ENCODE results near the gene HES4. TPM values are rescaled to one million over a fixed set of nuclear protein-coding genes. Genes with fewer than 3 reads are reported as not detected.

HES4 gene
- total RNA-seq, 1 experiment from 2014 or later, result 145 TPM

DNA sequence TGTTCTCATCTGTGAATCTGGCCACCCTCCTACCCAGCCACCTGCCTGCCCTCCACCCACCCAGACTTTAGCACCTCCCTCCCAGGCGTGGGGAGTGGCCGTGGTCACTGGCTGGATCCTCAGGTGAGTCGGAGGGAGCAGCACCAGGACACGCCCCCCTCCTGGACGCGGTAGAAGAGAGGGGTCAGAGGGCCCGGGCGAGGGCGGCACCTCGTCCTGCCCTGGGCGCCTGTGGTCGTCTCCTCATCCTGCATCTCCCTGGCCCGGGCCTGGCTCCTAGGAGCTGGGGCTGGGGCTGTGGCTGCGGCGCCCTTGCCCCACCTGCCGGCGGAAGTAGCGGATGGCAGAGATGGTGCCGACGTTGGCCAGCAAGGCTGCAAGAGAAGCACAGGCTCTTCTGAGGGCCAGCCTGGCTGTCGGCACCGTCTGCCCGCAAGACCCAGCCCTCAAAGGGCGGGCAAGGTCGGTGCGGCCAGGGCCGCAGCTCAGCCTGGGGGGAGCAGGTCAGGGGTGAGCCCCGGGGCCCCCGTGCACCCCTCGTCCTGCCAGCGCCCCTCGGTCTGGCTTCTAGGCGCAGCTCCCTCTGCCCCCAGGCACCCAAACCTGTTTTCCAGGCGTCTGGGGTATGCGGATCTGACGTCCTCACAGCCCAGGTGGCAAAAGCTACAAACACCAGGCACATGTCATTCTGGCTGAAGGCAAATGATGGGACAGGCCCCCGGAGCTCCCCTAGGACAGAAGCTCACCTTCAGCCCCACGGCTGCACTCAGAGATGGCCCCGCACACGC lies 23.8 kb downstream of the HES4 start:
- BruUV-seq (replicated peaks), result no TSS peak
- intact Hi-C loops (cut with micrococcal nuclease), result loop anchor here (5.0 kb wide), 1 partner anchor 141 kb away; the partner anchor contains the start of gene C1orf159
- POLR2A ChIA-PET, result interaction anchor here (1.1 to 1.5 kb wide), 2 partner anchors 9 to 24 kb away, joined by 3 to 11 read pairs; partner anchors contain the start of gene HES4

More for the DNA sequence above, 23.8 kb downstream of the HES4 start:
- H3K9ac ChIP-seq (ENCODE audit: low read length), result peak overlapping the region; percentile 63
- H3K9me3 ChIP-seq (ENCODE audit: control insufficient read depth in 1 of 2, insufficient read depth in 1 of 2, low read depth in 1 of 2, low read length in 2 of 2), result no peaks in the 10 kb centered on the region
- H3K79me2 ChIP-seq (ENCODE audit: insufficient read depth, low read length), result no peaks in the 10 kb centered on the region
- RAD21 ChIA-PET (ENCODE audit: low non-redundant PET in 1 of 2, low total read pairs in 2 of 2, uncharacterized antibody in 2 of 2, unreplicated experiment in 2 of 2), result interaction anchor here (0.6 kb wide), 2 partner anchors 9 to 107 kb away, joined by 3 to 5 read pairs; no protein-coding TSS in a partner anchor
- H3K4me2 ChIP-seq (ENCODE audit: low read length), result peak overlapping the region; percentile 97
- ATAC-seq, result peak; percentile 85
- peak overlapping the region; percentile 93 for H3K27ac ChIP-seq (ENCODE audit: low read depth, low read length)
- CTCF ChIA-PET, result interaction anchor here (0.7 to 1.2 kb wide), 4 partner anchors 9 to 316 kb away, joined by 3 to 5 read pairs (median 5); partner anchors contain the start of gene PLEKHN1
- TF ChIP-seq SIN3A (IDR thresholded peaks at IDR 0.05; ENCODE audit: low read depth), result no peak
- TF ChIP-seq FOSL1 (IDR thresholded peaks at IDR 0.05; ENCODE audit: low read depth), result no peak
- TF ChIP-seq POLR2AphosphoS5 (IDR thresholded peaks at IDR 0.05; ENCODE audit: low read depth, low read length), result peak; percentile 66
- TF ChIP-seq EGR1 (IDR thresholded peaks at IDR 0.05; ENCODE audit: low read depth), result no peak
- TF ChIP-seq ZNF274 (IDR thresholded peaks at IDR 0.05; ENCODE audit: low read depth, low read length), result no peak
- TF ChIP-seq JUND (IDR thresholded peaks at IDR 0.05), result no peak
- peak; percentile 71 for TF ChIP-seq RAD21 (IDR thresholded peaks at IDR 0.05; ENCODE audit: low read depth)
- peak; percentile 22 for TF ChIP-seq TCF7L2 (IDR thresholded peaks at IDR 0.05; ENCODE audit: borderline replicate concordance, extremely low read depth, insufficient read depth, insufficient read length)
- TF ChIP-seq, protein P1, sequence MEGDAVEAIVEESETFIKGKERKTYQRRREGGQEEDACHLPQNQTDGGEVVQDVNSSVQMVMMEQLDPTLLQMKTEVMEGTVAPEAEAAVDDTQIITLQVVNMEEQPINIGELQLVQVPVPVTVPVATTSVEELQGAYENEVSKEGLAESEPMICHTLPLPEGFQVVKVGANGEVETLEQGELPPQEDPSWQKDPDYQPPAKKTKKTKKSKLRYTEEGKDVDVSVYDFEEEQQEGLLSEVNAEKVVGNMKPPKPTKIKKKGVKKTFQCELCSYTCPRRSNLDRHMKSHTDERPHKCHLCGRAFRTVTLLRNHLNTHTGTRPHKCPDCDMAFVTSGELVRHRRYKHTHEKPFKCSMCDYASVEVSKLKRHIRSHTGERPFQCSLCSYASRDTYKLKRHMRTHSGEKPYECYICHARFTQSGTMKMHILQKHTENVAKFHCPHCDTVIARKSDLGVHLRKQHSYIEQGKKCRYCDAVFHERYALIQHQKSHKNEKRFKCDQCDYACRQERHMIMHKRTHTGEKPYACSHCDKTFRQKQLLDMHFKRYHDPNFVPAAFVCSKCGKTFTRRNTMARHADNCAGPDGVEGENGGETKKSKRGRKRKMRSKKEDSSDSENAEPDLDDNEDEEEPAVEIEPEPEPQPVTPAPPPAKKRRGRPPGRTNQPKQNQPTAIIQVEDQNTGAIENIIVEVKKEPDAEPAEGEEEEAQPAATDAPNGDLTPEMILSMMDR (IDR thresholded peaks at IDR 0.05 in 2 of 3, conservative IDR thresholded peaks at IDR 0.05 in 1 of 3; ENCODE audit: borderline replicate concordance in 1 of 3, insufficient read depth in 1 of 3, low read depth in 2 of 3, low read length in 2 of 3), result peak in 2 of 3 experiments; percentile 36 to 59; a peak in 4 of 6 replicates
- H3K9me2 ChIP-seq (ENCODE audit: insufficient read depth), result no peaks in the 10 kb centered on the region
- peak; percentile 41 for DNase-seq (ENCODE audit: low read depth, low spot score)
- no peak overlapping the region for H2AFZ ChIP-seq (ENCODE audit: low read depth, low read length, poor library complexity, severe bottlenecking)
- peaks cover 10 to 22% of the 10 kb centered on the region in 2 experiments for H3K4me1 ChIP-seq (ENCODE audit: control insufficient read depth in 1 of 2, insufficient read depth in 2 of 2, low read length in 2 of 2)
- peak overlapping the region; percentile 46 to 58 for H3K4me3 ChIP-seq (replicated peaks in 1 of 2; ENCODE audit: low read depth in 1 of 2, low read length in 2 of 2)
- no peaks in the 10 kb centered on the region for H3K36me3 ChIP-seq (ENCODE audit: control insufficient read depth in 1 of 2, insufficient read depth in 2 of 2, low read length in 2 of 2)
- no peaks in the 10 kb centered on the region for H3K27me3 ChIP-seq (ENCODE audit: insufficient read depth, low read length)
- H4K20me1 ChIP-seq (ENCODE audit: insufficient read depth), result no peaks in the 10 kb centered on the region

Data from HCT116 (cell line).